GM12874 (cell line): ENCODE measurements around the gene NTF4.
A peak's percentile ranks its signal among the peaks of the same experiment; 100 is the strongest.

Experiments used
- TF ChIP-seq, protein P1 (sequence below): IDR thresholded peaks from 2 replicates; pipeline ENCODE4 v1.5.1; 2011; ENCODE audit warnings: low read depth, mild to moderate bottlenecking, control low read depth, low read length, moderate library complexity; ENCODE audit not compliant: insufficient read depth

Gene NTF4

DNA sequence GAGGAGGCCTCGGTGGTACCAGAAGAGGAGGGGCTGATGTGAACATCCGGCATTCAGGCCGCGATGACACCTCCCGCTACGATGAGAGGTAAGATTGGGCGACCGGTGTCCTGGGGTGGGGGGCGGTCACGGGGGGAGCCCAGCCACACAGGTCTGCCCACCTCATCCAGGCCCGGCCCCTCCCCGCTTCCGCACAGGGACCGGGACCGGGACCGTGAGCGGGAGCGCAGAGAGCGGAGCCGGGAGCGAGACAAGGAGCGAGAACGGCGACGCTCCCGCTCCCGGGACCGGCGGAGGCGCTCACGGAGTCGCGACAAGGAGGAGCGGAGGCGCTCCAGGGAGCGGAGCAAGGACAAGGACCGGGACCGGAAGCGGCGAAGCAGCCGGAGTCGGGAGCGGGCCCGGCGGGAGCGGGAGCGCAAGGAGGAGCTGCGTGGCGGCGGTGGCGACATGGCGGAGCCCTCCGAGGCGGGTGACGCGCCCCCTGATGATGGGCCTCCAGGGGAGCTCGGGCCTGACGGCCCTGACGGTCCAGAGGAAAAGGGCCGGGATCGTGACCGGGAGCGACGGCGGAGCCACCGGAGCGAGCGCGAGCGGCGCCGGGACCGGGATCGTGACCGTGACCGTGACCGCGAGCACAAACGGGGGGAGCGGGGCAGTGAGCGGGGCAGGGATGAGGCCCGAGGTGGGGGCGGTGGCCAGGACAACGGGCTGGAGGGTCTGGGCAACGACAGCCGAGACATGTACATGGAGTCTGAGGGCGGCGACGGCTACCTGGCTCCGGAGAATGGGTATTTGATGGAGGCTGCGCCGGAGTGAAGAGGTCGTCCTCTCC is 43.2 kb upstream of the NTF4 start:
- TF ChIP-seq, protein P1, sequence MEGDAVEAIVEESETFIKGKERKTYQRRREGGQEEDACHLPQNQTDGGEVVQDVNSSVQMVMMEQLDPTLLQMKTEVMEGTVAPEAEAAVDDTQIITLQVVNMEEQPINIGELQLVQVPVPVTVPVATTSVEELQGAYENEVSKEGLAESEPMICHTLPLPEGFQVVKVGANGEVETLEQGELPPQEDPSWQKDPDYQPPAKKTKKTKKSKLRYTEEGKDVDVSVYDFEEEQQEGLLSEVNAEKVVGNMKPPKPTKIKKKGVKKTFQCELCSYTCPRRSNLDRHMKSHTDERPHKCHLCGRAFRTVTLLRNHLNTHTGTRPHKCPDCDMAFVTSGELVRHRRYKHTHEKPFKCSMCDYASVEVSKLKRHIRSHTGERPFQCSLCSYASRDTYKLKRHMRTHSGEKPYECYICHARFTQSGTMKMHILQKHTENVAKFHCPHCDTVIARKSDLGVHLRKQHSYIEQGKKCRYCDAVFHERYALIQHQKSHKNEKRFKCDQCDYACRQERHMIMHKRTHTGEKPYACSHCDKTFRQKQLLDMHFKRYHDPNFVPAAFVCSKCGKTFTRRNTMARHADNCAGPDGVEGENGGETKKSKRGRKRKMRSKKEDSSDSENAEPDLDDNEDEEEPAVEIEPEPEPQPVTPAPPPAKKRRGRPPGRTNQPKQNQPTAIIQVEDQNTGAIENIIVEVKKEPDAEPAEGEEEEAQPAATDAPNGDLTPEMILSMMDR = no peak

DNA sequence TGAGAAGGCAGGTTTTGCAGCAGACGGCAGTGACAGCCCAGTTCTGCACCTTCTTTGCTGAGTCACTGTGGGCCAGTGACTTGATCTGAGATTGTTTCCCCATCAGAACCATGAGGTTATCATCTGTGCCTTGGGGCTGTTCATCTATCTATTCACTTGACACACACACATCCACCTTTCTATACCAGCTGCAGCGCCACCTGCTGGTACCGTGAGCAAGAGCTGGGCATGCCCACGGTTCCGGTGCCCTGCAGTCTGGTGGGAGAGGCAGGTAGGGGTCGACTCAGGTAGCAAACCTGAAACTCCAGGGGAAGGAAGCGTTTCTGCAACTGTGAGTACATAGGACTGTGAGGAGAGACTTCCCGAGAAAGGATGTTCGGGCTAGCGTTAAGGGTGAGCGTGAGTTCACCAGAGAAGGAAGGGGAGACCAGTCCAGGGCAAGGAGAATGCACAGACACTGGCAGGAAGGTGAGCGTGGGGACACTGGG is 42.1 kb upstream of the NTF4 start:
- TF ChIP-seq, protein P1 = peak; percentile 86

DNA sequence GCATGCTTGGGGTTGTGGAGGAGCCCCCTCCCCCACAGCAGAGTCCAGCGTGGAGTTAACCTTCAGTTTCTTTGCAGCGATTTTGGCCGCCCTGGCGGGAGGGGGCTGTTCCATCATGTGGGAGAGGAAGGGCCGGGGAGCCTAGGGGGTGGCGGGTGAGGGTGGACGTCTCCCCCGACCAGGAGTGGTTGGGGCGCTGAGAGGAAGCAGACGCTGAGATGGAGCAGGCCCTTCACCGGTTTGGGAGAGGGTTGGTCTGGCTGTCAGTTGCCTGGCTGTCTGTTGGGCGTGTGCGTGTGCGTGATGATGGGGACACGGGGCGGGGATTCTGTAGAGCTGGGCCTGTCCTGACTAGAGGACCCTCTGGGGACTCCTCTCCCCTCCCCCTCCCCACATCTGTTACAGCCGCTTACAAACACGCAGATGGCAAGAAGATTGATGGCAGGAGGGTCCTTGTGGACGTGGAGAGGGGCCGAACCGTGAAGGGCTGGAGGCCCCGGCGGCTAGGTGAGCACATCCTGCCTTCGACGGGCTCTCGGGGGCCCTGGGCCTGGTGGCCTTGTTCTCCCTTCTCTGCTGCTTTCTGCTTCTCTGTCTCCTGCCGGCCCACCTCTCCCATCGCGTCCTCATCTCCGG is 39.7 kb upstream of the NTF4 start:
- TF ChIP-seq, protein P1 = no peak

DNA sequence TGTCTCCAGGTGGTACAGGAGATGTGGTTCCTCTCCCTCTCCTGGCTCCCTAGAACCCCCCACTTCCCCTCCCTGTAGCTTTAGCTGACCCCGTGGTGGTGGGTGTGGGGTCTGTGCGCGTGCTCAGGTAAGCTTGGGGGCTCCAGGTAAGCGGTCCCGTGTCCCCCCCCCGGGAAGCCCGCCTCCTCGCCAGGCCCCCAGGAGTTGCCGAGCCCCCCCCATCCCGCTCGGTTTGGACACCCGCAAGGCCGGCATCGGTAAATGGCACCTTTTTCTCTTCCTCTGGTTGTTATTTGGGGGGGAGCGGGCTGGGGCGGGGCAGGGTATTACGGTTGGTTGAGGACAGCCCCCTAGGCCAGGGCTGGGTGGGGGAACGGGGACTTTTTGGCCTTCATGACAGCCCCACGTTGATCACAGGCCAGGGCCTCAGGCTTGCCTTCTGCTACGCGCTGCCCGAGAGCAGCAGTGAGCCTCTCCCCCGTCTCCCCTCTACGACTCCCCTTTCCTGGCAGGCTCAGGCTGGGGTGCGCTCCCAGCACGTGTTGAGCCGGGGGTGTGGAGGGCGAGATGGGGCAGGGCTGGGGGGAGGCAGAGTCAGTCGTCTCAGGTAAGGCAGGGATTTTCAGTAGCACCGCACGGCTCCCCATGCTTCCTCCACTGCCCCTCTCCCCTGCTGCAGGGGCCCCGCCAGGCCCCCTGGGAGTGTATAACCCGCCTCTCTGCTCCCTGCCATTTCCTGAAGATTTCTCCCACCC is 38.9 kb upstream of the NTF4 start:
- TF ChIP-seq, protein P1 = no peak

DNA sequence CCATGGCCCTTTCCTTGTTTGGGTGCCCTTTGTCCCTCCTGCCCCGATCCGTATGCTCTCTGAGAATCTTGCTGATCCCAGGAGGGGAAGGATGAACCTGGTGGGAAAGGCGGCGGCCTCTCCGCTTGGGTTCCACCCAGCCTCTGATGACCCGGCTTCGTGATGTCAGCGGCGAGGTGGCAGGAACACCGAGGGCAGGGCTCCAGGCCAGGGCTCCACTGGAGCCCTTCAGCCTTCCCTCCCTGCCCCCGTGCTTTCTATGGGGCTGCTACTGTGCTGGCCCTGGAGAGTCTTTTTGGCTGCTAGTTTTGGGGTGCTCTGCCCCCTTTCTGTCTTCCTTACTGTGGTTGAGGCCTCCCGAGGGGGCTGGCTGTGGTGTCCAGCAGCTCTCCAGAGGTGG is 37.7 kb upstream of the NTF4 start:
- TF ChIP-seq, protein P1 = no peak

DNA sequence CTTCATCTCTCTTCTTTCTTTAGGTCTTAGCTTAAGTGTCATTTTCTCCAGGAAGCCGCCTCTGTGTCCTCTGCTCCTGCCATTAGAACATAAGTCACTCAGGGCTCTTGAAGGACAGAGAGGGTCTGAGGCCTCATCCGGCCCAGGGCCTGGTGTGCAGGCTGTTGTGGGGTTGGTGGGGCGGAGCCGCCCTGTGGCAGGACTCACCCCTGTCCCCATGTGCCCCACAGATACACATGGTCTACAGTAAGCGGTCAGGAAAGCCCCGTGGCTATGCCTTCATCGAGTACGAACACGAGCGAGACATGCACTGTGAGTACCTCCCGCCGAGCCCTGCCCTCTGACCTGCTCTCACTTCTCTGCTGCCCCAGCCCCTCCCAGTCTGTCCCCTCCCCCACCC is 36.5 kb upstream of the NTF4 start:
- TF ChIP-seq, protein P1 = no peak

DNA sequence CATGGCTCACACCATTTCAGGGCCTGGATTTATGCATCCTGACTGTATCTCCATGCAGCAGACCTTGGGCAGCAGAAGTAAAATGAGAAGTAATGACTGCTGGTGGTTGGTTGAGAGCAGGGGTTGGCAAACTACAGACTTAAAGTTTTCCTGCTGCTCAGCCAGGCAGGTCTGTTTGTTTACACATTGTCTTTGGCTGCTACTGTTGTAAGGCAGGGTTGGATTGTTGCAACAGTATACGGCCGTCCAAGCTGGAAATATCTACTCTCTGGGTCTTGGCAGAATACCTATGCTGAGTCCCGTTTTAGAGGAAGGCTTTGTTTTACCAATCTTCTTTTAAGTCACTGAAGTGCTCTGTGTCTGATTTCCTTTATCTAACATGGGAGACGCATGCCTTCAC is 34.2 kb upstream of the NTF4 start:
- TF ChIP-seq, protein P1 = no peak
